AG10803 (cell line): Measurements from ENCODE around the gene ZMIZ1.

Source experiments
- DNase-seq: peaks from one replicate; pipeline ENCODE4 v3.0.0; 2010; ENCODE audit warnings: low read depth
- H3K4me3 ChIP-seq: 2 replicates; pipeline ENCODE4 v1.5.1; 2011; ENCODE audit warnings: mild to moderate bottlenecking, low read length, control low read depth
- TF ChIP-seq, protein P1 (sequence below): conservative IDR thresholded peaks from 2 replicates; pipeline ENCODE4 v1.5.1; 2011; ENCODE audit warnings: mild to moderate bottlenecking, low read length, control low read depth, inconsistent platforms

The ZMIZ1 gene

DNA sequence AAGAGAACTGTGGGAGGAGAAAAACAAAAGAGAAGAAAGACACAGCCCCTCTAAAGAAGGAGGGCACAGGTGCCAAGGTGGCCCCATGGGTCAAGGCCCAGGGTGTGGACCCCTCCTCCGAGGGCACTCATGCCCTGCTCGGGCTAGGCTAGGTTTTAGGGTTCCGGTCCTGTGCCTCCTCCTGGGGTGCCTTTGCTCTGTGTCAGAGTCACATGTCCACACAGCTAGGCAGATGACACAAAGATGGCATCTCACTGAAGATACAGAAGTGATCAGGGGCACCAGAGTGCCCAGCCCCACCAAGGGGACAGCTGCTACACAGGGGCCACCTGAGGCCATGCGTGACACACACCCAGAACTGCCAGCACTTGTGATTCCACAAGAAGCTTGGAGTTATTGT, 162.1 kb downstream of the ZMIZ1 start:
- DNase-seq, result no peak

DNA sequence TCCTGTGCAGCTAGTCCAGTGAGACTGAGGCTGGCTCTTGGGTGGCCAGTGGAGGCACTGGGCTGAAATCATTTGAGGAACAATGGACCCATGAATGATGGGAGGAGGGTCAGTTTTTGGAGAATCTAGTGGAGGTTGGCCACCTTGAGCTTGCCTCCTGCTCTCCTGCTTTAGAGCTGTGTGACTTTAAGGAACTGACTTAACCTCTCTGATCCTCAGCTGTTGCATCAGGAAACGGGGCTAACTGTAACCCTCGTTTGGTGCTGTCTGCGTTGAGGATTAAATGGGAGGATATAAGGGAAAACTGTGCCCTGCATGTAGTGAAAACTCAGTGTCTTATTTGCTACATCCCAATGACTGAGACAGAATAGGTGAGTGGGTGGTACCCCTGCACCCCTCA, 163.1 kb downstream of the ZMIZ1 start:
- DNase-seq, result no peak
- TF ChIP-seq, protein P1, sequence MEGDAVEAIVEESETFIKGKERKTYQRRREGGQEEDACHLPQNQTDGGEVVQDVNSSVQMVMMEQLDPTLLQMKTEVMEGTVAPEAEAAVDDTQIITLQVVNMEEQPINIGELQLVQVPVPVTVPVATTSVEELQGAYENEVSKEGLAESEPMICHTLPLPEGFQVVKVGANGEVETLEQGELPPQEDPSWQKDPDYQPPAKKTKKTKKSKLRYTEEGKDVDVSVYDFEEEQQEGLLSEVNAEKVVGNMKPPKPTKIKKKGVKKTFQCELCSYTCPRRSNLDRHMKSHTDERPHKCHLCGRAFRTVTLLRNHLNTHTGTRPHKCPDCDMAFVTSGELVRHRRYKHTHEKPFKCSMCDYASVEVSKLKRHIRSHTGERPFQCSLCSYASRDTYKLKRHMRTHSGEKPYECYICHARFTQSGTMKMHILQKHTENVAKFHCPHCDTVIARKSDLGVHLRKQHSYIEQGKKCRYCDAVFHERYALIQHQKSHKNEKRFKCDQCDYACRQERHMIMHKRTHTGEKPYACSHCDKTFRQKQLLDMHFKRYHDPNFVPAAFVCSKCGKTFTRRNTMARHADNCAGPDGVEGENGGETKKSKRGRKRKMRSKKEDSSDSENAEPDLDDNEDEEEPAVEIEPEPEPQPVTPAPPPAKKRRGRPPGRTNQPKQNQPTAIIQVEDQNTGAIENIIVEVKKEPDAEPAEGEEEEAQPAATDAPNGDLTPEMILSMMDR, result no peak
- H3K4me3 ChIP-seq, result no peak overlapping the region

More for the DNA sequence above, 162.1 kb downstream of the ZMIZ1 start:
- H3K4me3 ChIP-seq, result no peak overlapping the region
- TF ChIP-seq, protein P1, result no peak

DNA sequence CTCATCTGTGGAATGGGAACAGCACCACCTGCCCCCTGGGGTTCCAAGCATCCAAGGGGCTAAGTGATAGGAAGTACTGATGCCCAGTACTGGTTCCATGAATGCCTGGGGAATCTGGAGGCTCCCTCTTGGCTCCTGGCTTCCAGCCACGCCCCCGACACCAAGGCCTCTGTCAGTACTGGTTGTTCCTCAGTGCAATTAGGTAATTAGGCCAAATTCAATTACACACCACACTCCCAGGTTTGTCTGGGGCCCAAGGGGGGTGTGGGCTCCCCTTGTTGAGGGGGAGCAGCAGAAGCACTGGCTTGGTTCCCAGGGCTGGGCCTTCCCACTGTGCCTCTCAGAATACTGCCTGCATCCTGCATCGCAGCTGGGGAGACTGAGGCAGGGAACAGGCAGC, 164.1 kb downstream of the ZMIZ1 start:
- TF ChIP-seq, protein P1, result no peak
- DNase-seq, result no peak

DNA sequence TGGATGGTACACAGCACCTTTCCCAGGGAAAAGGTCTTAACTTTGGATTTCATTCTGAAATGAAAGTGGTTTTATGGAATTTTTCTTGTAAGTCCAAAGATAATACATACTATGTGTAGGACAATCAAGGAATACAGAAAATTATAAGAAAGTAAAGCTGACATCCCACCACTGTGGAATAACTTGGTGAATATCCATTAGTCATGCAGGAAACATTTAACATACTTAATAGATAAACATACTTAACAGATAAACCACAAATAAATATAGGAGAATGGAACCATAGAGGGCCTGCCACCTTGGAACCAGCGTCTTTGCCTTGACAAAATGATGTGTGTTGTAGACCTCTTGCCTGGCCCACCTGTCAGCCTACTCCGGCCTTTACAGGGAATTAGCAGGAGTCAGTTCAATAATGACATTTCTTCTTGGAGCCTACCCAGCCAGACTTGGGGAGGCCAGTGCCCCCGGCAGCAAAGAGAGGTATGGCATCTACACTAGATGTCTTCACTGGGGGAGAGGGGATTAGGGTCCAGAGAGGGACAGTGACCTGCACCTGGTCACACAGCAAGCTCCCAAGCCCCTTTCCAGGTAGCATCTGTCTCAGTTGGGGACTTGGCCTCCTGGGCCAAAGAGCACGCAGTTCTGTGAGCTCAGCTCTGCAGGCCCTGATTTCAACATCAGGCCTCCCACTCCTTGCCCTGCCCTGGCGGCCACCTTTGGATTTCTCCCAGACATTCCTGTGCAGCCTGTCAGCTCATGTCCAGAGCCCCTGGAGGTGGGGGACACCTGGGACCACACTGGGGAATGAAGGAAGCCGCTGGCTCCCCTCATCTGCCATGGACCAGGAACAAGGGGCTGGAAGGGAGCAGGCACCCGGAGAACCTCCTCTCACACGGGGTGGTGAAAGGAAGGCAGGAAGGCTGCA, 165.9 kb downstream of the ZMIZ1 start:
- no peak overlapping the region for H3K4me3 ChIP-seq
- DNase-seq, result no peak
- TF ChIP-seq, protein P1, result no peak

More for the DNA sequence above, 164.1 kb downstream of the ZMIZ1 start:
- no peak overlapping the region for H3K4me3 ChIP-seq

DNA sequence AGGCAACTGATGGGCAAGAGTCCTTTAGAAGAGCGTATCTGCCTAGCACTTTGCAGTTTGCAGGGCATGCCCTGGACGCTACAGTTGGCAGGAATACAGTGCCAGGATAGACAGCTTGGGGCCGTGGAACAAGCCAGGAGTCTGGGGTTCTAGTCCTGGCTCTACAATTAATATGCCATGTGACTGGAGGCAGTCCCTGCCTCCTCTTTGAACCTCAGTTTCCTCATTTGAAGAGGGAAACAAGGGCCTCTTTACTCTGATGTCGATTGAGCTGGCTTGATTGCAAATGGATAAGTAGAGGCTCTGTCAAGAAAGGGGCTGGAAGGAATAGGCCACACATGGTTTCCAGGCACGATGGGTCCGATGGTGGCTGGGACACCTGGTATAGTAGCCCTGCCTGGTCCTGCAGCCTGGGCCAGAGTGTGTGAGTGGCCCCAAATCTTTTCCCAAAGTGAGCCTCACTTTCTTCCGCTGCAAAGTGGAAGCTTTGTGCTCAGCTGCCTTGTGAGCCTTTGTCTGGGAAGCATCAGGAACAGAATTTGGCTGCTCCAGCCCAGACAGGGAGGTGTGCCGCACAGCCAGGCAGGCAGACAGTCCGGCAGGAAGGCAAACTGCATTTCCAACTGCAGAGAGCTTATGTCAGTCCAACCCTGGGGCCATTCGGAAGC, 167.1 kb downstream of the ZMIZ1 start:
- H3K4me3 ChIP-seq, result no peak overlapping the region
- TF ChIP-seq, protein P1, result no peak
- no peak for DNase-seq

DNA sequence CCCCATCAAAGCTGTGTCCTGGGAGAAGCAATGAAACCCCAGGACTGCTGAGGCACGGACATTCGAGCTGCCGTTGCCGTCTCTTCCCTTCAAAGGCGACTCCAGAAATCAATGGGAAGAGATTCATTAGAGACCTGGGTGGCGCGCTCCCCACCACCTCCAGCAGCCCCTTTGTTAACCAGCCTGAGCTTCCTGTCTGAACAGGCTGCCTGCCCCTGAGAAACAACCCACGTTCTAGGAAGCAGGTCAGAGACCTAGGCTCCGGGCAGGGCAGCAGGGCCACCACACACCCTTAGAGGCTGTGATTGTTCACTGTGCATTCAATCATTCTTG, 167.6 kb downstream of the ZMIZ1 start:
- TF ChIP-seq, protein P1, result no peak
- no peak overlapping the region for H3K4me3 ChIP-seq
- DNase-seq, result no peak
